Trophoblast cell (in vitro differentiated cells and primary cell): ENCODE data around the gene ZCCHC10.

Experiments
- DNase-seq, 2 donors: peaks; one replicate each; pipeline ENCODE4 v3.0.0-alpha.2; 2016
- H2AFZ ChIP-seq: 2 replicates; pipeline ENCODE4 v1.6.1; 2013; ENCODE audit warnings: low read length, moderate library complexity, mild to moderate bottlenecking; ENCODE audit not compliant: insufficient read depth, poor library complexity
- H2AK5ac ChIP-seq: 2 replicates; pipeline ENCODE4 v1.6.1; 2013; ENCODE audit warnings: mild to moderate bottlenecking, low read length
- H2BK120ac ChIP-seq: 2 replicates; pipeline ENCODE4 v1.6.1; 2013; ENCODE audit warnings: low read length, mild to moderate bottlenecking, moderate library complexity; ENCODE audit not compliant: insufficient read depth, poor library complexity
- H2BK12ac ChIP-seq: 2 replicates; pipeline ENCODE4 v1.6.1; 2013; ENCODE audit warnings: mild to moderate bottlenecking, low read length, moderate library complexity
- H2BK5ac ChIP-seq: 2 replicates; pipeline ENCODE4 v1.6.1; 2013; ENCODE audit warnings: low read length, low read depth, moderate library complexity, mild to moderate bottlenecking; ENCODE audit not compliant: poor library complexity
- H3K14ac ChIP-seq: 2 replicates; pipeline ENCODE4 v1.6.1; 2013; ENCODE audit warnings: mild to moderate bottlenecking, low read length
- H3K18ac ChIP-seq: 2 replicates; pipeline ENCODE4 v1.6.1; 2013; ENCODE audit warnings: mild to moderate bottlenecking, low read length
- H3K23ac ChIP-seq: 2 replicates; pipeline ENCODE4 v1.6.1; 2013; ENCODE audit warnings: low read length
- H3K27ac ChIP-seq: 2 replicates; pipeline ENCODE4 v1.5.1; 2013; ENCODE audit warnings: low read depth, mild to moderate bottlenecking, inconsistent platforms, low read length, moderate library complexity
- H3K27me3 ChIP-seq: 2 replicates; pipeline ENCODE4 v1.6.1; 2013; ENCODE audit warnings: inconsistent platforms, mild to moderate bottlenecking, low read length, moderate library complexity; ENCODE audit not compliant: insufficient read depth
- H3K36me3 ChIP-seq, 2 experiments: 1 replicate in 1 of 2; 2 replicates in 1 of 2; pipeline ENCODE4 v1.6.1; 2013; ENCODE audit warnings: low read length in 2 of 2, mild to moderate bottlenecking in 2 of 2, moderate library complexity in 1 of 2; ENCODE audit not compliant: insufficient read depth in 2 of 2, control insufficient read depth in 1 of 2
- H3K4ac ChIP-seq: 2 replicates; pipeline ENCODE4 v1.6.1; 2013; ENCODE audit warnings: low read depth, mild to moderate bottlenecking, low read length, moderate library complexity
- H3K4me1 ChIP-seq, 2 experiments: 1 replicate in 1 of 2; 2 replicates in 1 of 2; pipeline ENCODE4 v1.6.1; 2013; ENCODE audit warnings: low read length in 2 of 2, mild to moderate bottlenecking in 2 of 2, moderate library complexity in 1 of 2; ENCODE audit not compliant: insufficient read depth in 2 of 2, control insufficient read depth in 1 of 2
- H3K4me2 ChIP-seq: 2 replicates; pipeline ENCODE4 v1.6.1; 2013; ENCODE audit warnings: inconsistent platforms, mild to moderate bottlenecking, low read length, moderate library complexity
- H3K4me3 ChIP-seq: 2 replicates; pipeline ENCODE4 v1.5.1; 2013; ENCODE audit warnings: mild to moderate bottlenecking, low read depth, low read length, inconsistent platforms
- H3K79me1 ChIP-seq: one replicate; pipeline ENCODE4 v1.6.1; 2013; ENCODE audit warnings: low read length
- H3K79me2 ChIP-seq: 2 replicates; pipeline ENCODE4 v1.6.1; 2013; ENCODE audit warnings: low read length, mild to moderate bottlenecking; ENCODE audit not compliant: control insufficient read depth, insufficient read depth, poor library complexity
- H3K9ac ChIP-seq: 2 replicates; pipeline ENCODE4 v1.6.1; 2013; ENCODE audit warnings: mild to moderate bottlenecking, low read length
- H3K9me3 ChIP-seq: 2 replicates; pipeline ENCODE4 v1.6.1; 2013; ENCODE audit warnings: low read depth, mild to moderate bottlenecking, control low read depth, inconsistent platforms, low read length; ENCODE audit not compliant: insufficient read depth
- H4K12ac ChIP-seq: 2 replicates; pipeline ENCODE4 v1.6.1; 2013; ENCODE audit warnings: low read depth, mild to moderate bottlenecking, low read length, moderate library complexity
- H4K8ac ChIP-seq: 2 replicates; pipeline ENCODE4 v1.6.1; 2013; ENCODE audit warnings: low read depth, mild to moderate bottlenecking, low read length, moderate library complexity
- H4K91ac ChIP-seq: one replicate; pipeline ENCODE4 v1.6.1; 2013; ENCODE audit warnings: low read depth, mild to moderate bottlenecking, low read length, moderate library complexity
- WGBS: extraction: QIAGEN DNeasy Blood & Tissue Kit; methylation state at CpG from one replicate; pipeline ENCODE4 v1.1.7; 2013; ENCODE audit warnings: missing lambda C conversion rate; ENCODE audit not compliant: insufficient read length, insufficient coverage; ENCODE audit errors: extremely low coverage; 5-methylcytosine and 5-hydroxymethylcytosine counted together

The ZCCHC10 gene

DNA sequence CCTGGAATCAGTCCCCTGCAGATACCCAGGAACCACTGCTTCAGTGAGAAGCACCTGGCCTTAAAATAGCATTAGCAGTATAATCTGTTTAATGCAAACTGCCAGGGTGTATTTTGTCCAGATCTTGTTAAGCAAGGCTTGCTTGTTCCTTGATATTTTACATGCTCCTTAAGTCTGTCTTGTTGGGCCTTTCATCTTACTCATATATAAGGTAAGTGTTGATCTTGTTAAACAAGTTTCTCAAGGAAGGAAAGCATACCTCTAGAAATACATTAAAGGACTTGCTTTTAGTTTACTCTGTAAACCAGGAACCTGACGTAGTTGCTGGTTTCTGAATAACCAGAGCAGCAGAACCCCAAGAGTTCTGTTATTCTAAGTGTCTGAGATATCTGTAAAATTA, 39.1 kb upstream of the ZCCHC10 start:
- no peak overlapping the region for H2AFZ ChIP-seq
- H2AK5ac ChIP-seq: no peak overlapping the region
- H3K79me1 ChIP-seq: no peaks in the 10 kb centered on the region
- no peak overlapping the region for H2BK5ac ChIP-seq
- H3K9ac ChIP-seq: no peak overlapping the region
- DNase-seq: peak in 1 of 2 donors; percentile 46
- H3K36me3 ChIP-seq: peaks cover 11 to 16% of the 10 kb centered on the region in 2 experiments
- H3K27me3 ChIP-seq: no peaks in the 10 kb centered on the region
- no peak overlapping the region for H3K4me2 ChIP-seq
- no peak overlapping the region for H2BK120ac ChIP-seq
- no peaks in the 10 kb centered on the region for H3K4me1 ChIP-seq
- H3K18ac ChIP-seq: no peak overlapping the region
- no peak overlapping the region for H3K4me3 ChIP-seq
- no peak overlapping the region for H4K8ac ChIP-seq
- H3K4ac ChIP-seq: no peak overlapping the region
- H3K14ac ChIP-seq: no peak overlapping the region
- no peak overlapping the region for H2BK12ac ChIP-seq
- H3K23ac ChIP-seq: no peak overlapping the region
- no peak overlapping the region for H3K27ac ChIP-seq
- no peaks in the 10 kb centered on the region for H3K9me3 ChIP-seq
- WGBS: no CpG with 5 or more reads among the region's 1 CpG
- H4K91ac ChIP-seq: no peak overlapping the region
- H4K12ac ChIP-seq: no peak overlapping the region
- H3K79me2 ChIP-seq: peaks cover 4% of the 10 kb centered on the region

DNA sequence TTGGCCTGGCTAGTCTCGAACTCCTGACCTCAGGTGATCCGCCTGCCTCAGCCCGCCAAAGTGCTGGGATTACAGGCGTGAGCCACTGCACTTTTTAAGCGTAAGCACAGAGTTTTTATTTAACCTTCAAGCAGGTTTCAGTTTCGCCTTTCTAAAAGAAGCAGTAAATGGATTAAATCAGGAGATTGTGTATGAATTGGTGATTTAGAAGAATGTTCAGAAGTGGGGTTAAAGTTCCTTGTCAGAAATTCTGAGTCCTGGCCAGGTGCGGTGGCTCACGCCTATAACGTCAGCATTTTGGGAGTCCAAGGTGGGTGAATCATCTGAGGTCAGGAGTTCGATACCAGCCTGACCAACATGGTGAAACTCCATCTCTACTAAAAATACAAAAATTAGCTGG, 37.6 kb upstream of the ZCCHC10 start:
- no peak overlapping the region for H3K4me3 ChIP-seq

GRCh38 chr5:133062276-133062675, 35.9 kb upstream of the ZCCHC10 start:
- Histone ChIP-seq H3K4me3 (no peak overlapping the region), H3K4me2 (no peak overlapping the region), H3K4me1 (no peaks in the 10 kb centered on the region), H2AFZ (no peak overlapping the region), H3K27ac (no peak overlapping the region), H3K9ac (no peak overlapping the region), H3K18ac (no peak overlapping the region), H3K9me3 (no peaks in the 10 kb centered on the region), H2BK5ac (no peak overlapping the region), H3K36me3 (peaks cover 0 to 3% of the 10 kb centered on the region in 2 experiments), H4K91ac (no peak overlapping the region), H4K8ac (no peak overlapping the region), H3K79me1 (no peaks in the 10 kb centered on the region), H3K23ac (no peak overlapping the region), H3K79me2 (peaks cover 17% of the 10 kb centered on the region), H3K27me3 (no peaks in the 10 kb centered on the region), H2BK120ac (no peak overlapping the region), H4K12ac (no peak overlapping the region), H3K14ac (no peak overlapping the region), H3K4ac (peak overlapping the region; percentile 16), H2BK12ac (no peak overlapping the region), H2AK5ac (no peak overlapping the region)
- no peak for DNase-seq
- no CpG with 5 or more reads among the region's 1 CpG for WGBS

More for the DNA sequence above, 37.6 kb upstream of the ZCCHC10 start:
- Histone ChIP-seq H3K4me1 (no peaks in the 10 kb centered on the region), H3K23ac (no peak overlapping the region), H3K14ac (no peak overlapping the region), H3K27me3 (no peaks in the 10 kb centered on the region), H4K12ac (no peak overlapping the region), H3K79me1 (no peaks in the 10 kb centered on the region), H4K91ac (no peak overlapping the region), H3K36me3 (peaks cover 6% of the 10 kb centered on the region in 2 experiments), H3K4ac (peak overlapping the region; percentile 69), H2BK120ac (no peak overlapping the region), H3K27ac (no peak overlapping the region), H3K79me2 (peaks cover 8% of the 10 kb centered on the region), H2BK5ac (no peak overlapping the region), H2AFZ (no peak overlapping the region), H2AK5ac (no peak overlapping the region), H3K9ac (no peak overlapping the region), H4K8ac (no peak overlapping the region), H3K9me3 (no peaks in the 10 kb centered on the region), H3K4me2 (no peak overlapping the region), H3K18ac (no peak overlapping the region), H2BK12ac (no peak overlapping the region)
- WGBS: no CpG with 5 or more reads among the region's 10 CpGs
- no peak for DNase-seq

GRCh38 chr5:133059621-133060020, 33.3 kb upstream of the ZCCHC10 start:
- H2BK12ac ChIP-seq: no peak overlapping the region
- no peak overlapping the region for H2BK120ac ChIP-seq
- H4K8ac ChIP-seq: no peak overlapping the region
- no CpG with 5 or more reads among the region's 3 CpGs for WGBS
- no peak overlapping the region for H3K9ac ChIP-seq
- no peaks in the 10 kb centered on the region for H3K36me3 ChIP-seq
- H3K18ac ChIP-seq: no peak overlapping the region
- H3K79me1 ChIP-seq: no peaks in the 10 kb centered on the region
- H3K4ac ChIP-seq: peak overlapping the region; percentile 71
- peaks cover 24% of the 10 kb centered on the region for H3K79me2 ChIP-seq
- H3K14ac ChIP-seq: no peak overlapping the region
- H3K23ac ChIP-seq: no peak overlapping the region
- no peak overlapping the region for H4K91ac ChIP-seq
- no peaks in the 10 kb centered on the region for H3K27me3 ChIP-seq
- no peak for DNase-seq
- no peak overlapping the region for H3K4me3 ChIP-seq
- H3K9me3 ChIP-seq: no peaks in the 10 kb centered on the region
- no peak overlapping the region for H2BK5ac ChIP-seq
- H2AK5ac ChIP-seq: no peak overlapping the region
- H3K4me2 ChIP-seq: no peak overlapping the region
- H3K4me1 ChIP-seq: no peaks in the 10 kb centered on the region
- H3K27ac ChIP-seq: no peak overlapping the region
- H4K12ac ChIP-seq: no peak overlapping the region
- H2AFZ ChIP-seq: no peak overlapping the region
